ENCODE results near the gene CLCN1.

GRCh38 chr7:143387156-143387975 is 71.5 kb downstream of the CLCN1 start:
- TF ChIP-seq HCFC1 (IDR thresholded peaks at IDR 0.05; ENCODE audit: low read length) (no peak), TAF1 (IDR thresholded peaks at IDR 0.05; ENCODE audit: borderline replicate concordance, low read depth, low read length) (no peak), CREB1 (IDR thresholded peaks at IDR 0.05; ENCODE audit: low read depth) (no peak), CTCF (IDR thresholded peaks at IDR 0.05 in 2 of 3, conservative IDR thresholded peaks at IDR 0.05 in 1 of 3; ENCODE audit: control insufficient read depth in 2 of 3, extremely low read depth in 1 of 3, insufficient read depth in 1 of 3, low read depth in 3 of 3, low read length in 3 of 3) (0 out of 6 replicates have a peak, but pooled peaks of 2 of the 3 experiments have one; percentile 3 to 11), USF2 (IDR thresholded peaks at IDR 0.05; ENCODE audit: borderline replicate concordance, low read depth, low read length) (no peak), SPI1 (IDR thresholded peaks at IDR 0.05; ENCODE audit: borderline replicate concordance, insufficient read depth, low read depth, low read length) (no peak), RELB (IDR thresholded peaks at IDR 0.05; ENCODE audit: low read depth) (no peak), KDM1A (IDR thresholded peaks at IDR 0.05; ENCODE audit: borderline replicate concordance) (no peak), DPF2 (IDR thresholded peaks at IDR 0.05) (no peak), SUPT20H (IDR thresholded peaks at IDR 0.05; ENCODE audit: borderline replicate concordance, control insufficient read depth, low read depth, low read length) (no peak), SMARCA5 (IDR thresholded peaks at IDR 0.05) (no peak), ZBTB33 (IDR thresholded peaks at IDR 0.05) (no peak), USF1 (IDR thresholded peaks at IDR 0.05; ENCODE audit: borderline replicate concordance, extremely low read length, insufficient read depth, low read depth, low read length) (no peak)
